Measurements from ENCODE around the gene GRIA2.

DNA sequence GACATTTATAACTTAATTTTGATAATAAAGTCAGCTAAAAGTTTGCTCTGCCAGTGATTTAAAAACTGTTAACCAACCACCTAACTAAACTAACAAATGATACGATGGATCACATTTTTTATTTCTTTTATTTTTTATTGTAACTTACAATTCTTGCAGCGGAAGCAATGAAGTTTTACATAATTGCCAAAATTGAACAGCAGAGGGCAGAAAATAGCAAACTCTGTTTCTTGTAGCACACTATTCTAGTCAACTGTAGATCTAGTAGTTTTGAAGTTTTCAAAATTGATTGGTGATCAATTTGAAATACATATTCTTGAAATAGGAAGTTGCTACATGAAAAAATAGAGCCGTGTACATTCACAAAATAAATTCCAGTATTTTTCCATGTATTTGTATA lies 2.8 kb upstream of the GRIA2 start:
- TF ChIP-seq ZNF274 (IDR thresholded peaks at IDR 0.05; ENCODE audit: low read depth, low read length) (no peak), YY1 (IDR thresholded peaks at IDR 0.05; ENCODE audit: insufficient read depth, insufficient read length) (no peak), SUZ12 (IDR thresholded peaks at IDR 0.05; ENCODE audit: extremely low read depth, insufficient read depth, insufficient read length) (no peak)

Data from NT2/D1 (cell line).